Suprapubic skin (tissue), 3 donors: Measurements from ENCODE around the gene SORCS2.

Experiments
- POLR2AphosphoS5 ChIP-seq, 3 donors: sonication (generic); formaldehyde crosslinking; IDR thresholded peaks; one replicate each; pipeline ENCODE4 v1.6.1; 2017; ENCODE audit warnings: antibody characterized with exemption in 3 of 3
- TF ChIP-seq, protein P1 (sequence below), 2 donors: fragments of 200-600 bp in 1 of 2; fragments of 450-650 bp in 1 of 2; sonication (generic) in 1 of 2; IDR thresholded peaks; one replicate each; pipeline ENCODE4 v1.5.1; 2016 to 2019; ENCODE audit warnings: antibody characterized with exemption in 2 of 2, mild to moderate bottlenecking in 1 of 2, moderate library complexity in 1 of 2

DNA sequence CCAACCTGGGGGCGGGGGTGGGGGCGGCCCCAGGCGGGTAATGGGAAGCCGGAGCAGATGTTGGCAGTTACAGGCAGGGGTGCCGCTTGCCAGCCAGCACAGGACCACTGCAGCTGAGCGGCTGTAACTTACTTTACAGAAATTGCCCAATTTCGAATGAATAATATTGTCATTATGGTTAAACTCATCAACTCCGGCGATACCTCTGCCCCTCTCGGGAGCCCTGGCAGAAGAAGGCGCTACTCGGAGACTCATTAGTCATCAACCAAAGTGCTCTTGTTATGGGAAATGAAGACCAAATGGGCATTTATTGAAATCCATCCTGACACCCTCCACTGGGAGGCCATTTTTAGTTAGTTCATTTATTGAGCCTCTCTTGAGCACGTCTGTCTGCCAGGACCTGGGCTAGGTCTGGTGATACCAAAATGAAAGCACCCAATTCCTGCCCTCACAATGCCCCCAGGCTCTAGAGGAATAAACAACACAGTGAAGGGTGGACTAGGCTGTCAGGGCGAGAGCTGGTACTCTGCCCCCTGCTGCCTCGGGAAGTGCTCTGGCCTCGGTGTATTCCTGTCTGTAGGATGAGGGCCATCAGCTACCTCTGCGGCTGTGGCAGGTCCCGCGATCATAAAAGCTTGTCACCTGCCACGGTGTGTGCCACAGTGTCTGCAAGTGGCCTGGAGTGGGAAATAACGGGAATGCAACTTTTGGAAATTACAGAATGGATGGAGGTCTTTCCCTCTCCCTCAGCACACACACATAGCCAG, 401.5 kb downstream of the SORCS2 start:
- no peak for TF ChIP-seq POLR2AphosphoS5 (IDR thresholded peaks at IDR 0.05)
- TF ChIP-seq, protein P1, sequence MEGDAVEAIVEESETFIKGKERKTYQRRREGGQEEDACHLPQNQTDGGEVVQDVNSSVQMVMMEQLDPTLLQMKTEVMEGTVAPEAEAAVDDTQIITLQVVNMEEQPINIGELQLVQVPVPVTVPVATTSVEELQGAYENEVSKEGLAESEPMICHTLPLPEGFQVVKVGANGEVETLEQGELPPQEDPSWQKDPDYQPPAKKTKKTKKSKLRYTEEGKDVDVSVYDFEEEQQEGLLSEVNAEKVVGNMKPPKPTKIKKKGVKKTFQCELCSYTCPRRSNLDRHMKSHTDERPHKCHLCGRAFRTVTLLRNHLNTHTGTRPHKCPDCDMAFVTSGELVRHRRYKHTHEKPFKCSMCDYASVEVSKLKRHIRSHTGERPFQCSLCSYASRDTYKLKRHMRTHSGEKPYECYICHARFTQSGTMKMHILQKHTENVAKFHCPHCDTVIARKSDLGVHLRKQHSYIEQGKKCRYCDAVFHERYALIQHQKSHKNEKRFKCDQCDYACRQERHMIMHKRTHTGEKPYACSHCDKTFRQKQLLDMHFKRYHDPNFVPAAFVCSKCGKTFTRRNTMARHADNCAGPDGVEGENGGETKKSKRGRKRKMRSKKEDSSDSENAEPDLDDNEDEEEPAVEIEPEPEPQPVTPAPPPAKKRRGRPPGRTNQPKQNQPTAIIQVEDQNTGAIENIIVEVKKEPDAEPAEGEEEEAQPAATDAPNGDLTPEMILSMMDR (IDR thresholded peaks at IDR 0.05), result no peak
